Neural progenitor cell (in vitro differentiated cells): ENCODE measurements around the gene HS2ST1.
"Not testable (repeated sequence)": the region's sequence is repeated elsewhere in the genome, so short reads cannot be mapped to it uniquely, and the experiment has no call there.

ENCODE experiments used
- CTCF ChIP-seq: fragments of 200-600 bp; sonication (generic); IDR thresholded peaks from 2 replicates; pipeline ENCODE4 v1.5.1; 2017; ENCODE audit warnings: antibody characterized with exemption, mild to moderate bottlenecking
- EZH2 ChIP-seq: fragments of 200-600 bp; sonication (generic); IDR thresholded peaks from 2 replicates; pipeline ENCODE4 v1.6.1; 2017; ENCODE audit warnings: antibody characterized with exemption, mild to moderate bottlenecking, moderate library complexity

- not testable (repeated sequence) for TF ChIP-seq EZH2, CTCF
These were observed 75.3 kb downstream of the HS2ST1 start for GRCh38 chr1:86989690-86990089.
